Loucy (cell line): Measurements from ENCODE around the gene SCARB1.

Source experiments
- H2AFZ ChIP-seq: fragments of 200-600 bp; sonication (generic); 2 replicates; pipeline ENCODE4 v1.6.0; 2016; ENCODE audit warnings: antibody characterized with exemption, mild to moderate bottlenecking, low read length, moderate library complexity
- H3F3A ChIP-seq: fragments of 200-600 bp; 2 replicates; pipeline ENCODE4 v1.6.0; 2016; ENCODE audit warnings: antibody characterized with exemption, low read depth, mild to moderate bottlenecking
- H3K27me3 ChIP-seq: fragments of 200-600 bp; sonication (generic); 2 replicates; pipeline ENCODE4 v1.6.1; 2014; ENCODE audit warnings: low read length, mild to moderate bottlenecking; ENCODE audit not compliant: insufficient read depth, poor library complexity, severe bottlenecking
- H3K36me3 ChIP-seq: fragments of 200-600 bp; sonication (generic); 2 replicates; pipeline ENCODE4 v1.6.1; 2016; ENCODE audit warnings: low read length; ENCODE audit not compliant: insufficient read depth
- H3K4me1 ChIP-seq: fragments of 200-600 bp; sonication (generic); 2 replicates; pipeline ENCODE4 v1.5.1; 2014; ENCODE audit warnings: low read length, mild to moderate bottlenecking; ENCODE audit not compliant: insufficient read depth, poor library complexity, severe bottlenecking
- H3K4me2 ChIP-seq: fragments of 200-600 bp; sonication (generic); 2 replicates; pipeline ENCODE4 v1.6.0; 2014; ENCODE audit warnings: antibody characterized with exemption, low read length, low read depth, mild to moderate bottlenecking; ENCODE audit not compliant: poor library complexity, severe bottlenecking
- H3K4me3 ChIP-seq: fragments of 200-600 bp; sonication (generic); 2 replicates; pipeline ENCODE4 v1.5.1; 2014; ENCODE audit warnings: low read length, mild to moderate bottlenecking, mixed read lengths; ENCODE audit not compliant: poor library complexity, severe bottlenecking
- H3K79me2 ChIP-seq: fragments of 200-600 bp; sonication (generic); 2 replicates; pipeline ENCODE4 v1.6.1; 2014; ENCODE audit warnings: low read length; ENCODE audit not compliant: insufficient read depth
- H3K9ac ChIP-seq: fragments of 200-600 bp; sonication (generic); 2 replicates; pipeline ENCODE4 v1.6.0; 2014; ENCODE audit warnings: mild to moderate bottlenecking, low read depth, low read length, moderate library complexity; ENCODE audit not compliant: poor library complexity, severe bottlenecking
- H3K9me2 ChIP-seq: fragments of 200-600 bp; sonication (generic); replicated peaks from 2 replicates; pipeline ENCODE4 v1.6.1; 2016; ENCODE audit warnings: low read depth, low read length, mixed read lengths
- H3K9me3 ChIP-seq: fragments of 200-600 bp; sonication (generic); 2 replicates; pipeline ENCODE4 v1.6.1; 2014; ENCODE audit warnings: mild to moderate bottlenecking, antibody characterized with exemption, low read length, low read depth; ENCODE audit not compliant: insufficient read depth
- H4K20me1 ChIP-seq: fragments of 200-600 bp; sonication (generic); 2 replicates; pipeline ENCODE4 v1.6.0; 2014; ENCODE audit warnings: antibody characterized with exemption, low read length, mild to moderate bottlenecking; ENCODE audit not compliant: insufficient read depth, poor library complexity, severe bottlenecking
- EZH2phosphoT487 ChIP-seq: fragments of 200-600 bp; IDR thresholded peaks from 2 replicates; pipeline ENCODE4 v1.6.1; 2018; ENCODE audit warnings: antibody characterized with exemption, mild to moderate bottlenecking, moderate library complexity, borderline replicate concordance
- TF ChIP-seq, protein P1 (sequence below): fragments of 200-600 bp; sonication (generic); conservative IDR thresholded peaks from 2 replicates; pipeline ENCODE4 v1.5.1; 2014; ENCODE audit warnings: mild to moderate bottlenecking, antibody characterized with exemption, low read length

Gene SCARB1

GRCh38 chr12:124856132-124856841 is 7.4 kb downstream of the SCARB1 start:
- H3K9me3 ChIP-seq = no peaks in the 10 kb centered on the region
- H3K4me2 ChIP-seq = no peak overlapping the region
- no peak overlapping the region for H3K4me3 ChIP-seq
- H2AFZ ChIP-seq = no peak overlapping the region
- no peak for TF ChIP-seq EZH2phosphoT487
- TF ChIP-seq, protein P1, sequence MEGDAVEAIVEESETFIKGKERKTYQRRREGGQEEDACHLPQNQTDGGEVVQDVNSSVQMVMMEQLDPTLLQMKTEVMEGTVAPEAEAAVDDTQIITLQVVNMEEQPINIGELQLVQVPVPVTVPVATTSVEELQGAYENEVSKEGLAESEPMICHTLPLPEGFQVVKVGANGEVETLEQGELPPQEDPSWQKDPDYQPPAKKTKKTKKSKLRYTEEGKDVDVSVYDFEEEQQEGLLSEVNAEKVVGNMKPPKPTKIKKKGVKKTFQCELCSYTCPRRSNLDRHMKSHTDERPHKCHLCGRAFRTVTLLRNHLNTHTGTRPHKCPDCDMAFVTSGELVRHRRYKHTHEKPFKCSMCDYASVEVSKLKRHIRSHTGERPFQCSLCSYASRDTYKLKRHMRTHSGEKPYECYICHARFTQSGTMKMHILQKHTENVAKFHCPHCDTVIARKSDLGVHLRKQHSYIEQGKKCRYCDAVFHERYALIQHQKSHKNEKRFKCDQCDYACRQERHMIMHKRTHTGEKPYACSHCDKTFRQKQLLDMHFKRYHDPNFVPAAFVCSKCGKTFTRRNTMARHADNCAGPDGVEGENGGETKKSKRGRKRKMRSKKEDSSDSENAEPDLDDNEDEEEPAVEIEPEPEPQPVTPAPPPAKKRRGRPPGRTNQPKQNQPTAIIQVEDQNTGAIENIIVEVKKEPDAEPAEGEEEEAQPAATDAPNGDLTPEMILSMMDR = no peak
- no peaks in the 10 kb centered on the region for H4K20me1 ChIP-seq
- H3K9me2 ChIP-seq = no peaks in the 10 kb centered on the region
- H3K79me2 ChIP-seq = no peaks in the 10 kb centered on the region
- no peaks in the 10 kb centered on the region for H3K4me1 ChIP-seq
- H3F3A ChIP-seq = no peaks in the 10 kb centered on the region
- no peak overlapping the region for H3K9ac ChIP-seq
- H3K36me3 ChIP-seq = no peaks in the 10 kb centered on the region
- no peaks in the 10 kb centered on the region for H3K27me3 ChIP-seq

DNA sequence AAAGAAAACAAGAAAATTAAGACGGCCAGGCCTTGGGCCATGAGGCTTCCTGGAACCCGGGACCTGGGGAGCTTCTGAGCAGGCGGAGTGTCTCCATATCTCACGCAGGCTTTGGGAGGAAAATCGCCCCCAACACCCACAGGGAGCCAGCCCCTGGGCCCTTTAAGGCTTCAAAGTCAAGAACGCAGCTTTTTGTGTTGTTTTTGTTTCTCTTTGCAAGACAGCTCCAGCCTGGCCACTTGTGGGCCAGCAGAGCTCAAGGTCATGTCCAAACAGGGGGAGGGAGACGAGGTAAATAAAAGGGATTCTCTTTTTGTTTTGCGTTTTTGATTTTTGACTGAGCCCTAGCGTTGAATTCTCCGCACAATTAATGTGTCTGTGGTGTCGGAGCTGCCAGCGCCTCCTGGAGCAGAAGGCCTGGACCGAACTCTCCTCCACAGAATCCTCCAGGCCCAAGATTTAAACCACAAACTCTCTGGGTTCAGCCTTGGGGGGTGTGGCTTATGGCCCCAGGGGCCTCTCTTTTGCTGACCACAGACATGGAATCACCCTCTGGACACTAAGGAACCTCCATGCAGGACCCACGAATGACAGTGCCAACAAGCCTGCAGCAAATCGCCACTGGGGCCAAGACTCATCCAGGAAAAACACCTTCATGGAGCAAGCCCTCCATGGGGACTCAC is 8.2 kb downstream of the SCARB1 start:
- no peaks in the 10 kb centered on the region for H3K4me1 ChIP-seq
- H3K27me3 ChIP-seq = no peaks in the 10 kb centered on the region
- no peak for TF ChIP-seq EZH2phosphoT487
- TF ChIP-seq, protein P1 = no peak
- H3K9me2 ChIP-seq = no peaks in the 10 kb centered on the region
- no peaks in the 10 kb centered on the region for H3K9me3 ChIP-seq
- H4K20me1 ChIP-seq = no peaks in the 10 kb centered on the region
- H2AFZ ChIP-seq = no peak overlapping the region
- H3K4me2 ChIP-seq = no peak overlapping the region
- H3K9ac ChIP-seq = no peak overlapping the region
- no peaks in the 10 kb centered on the region for H3K36me3 ChIP-seq
- H3F3A ChIP-seq = no peaks in the 10 kb centered on the region
- H3K79me2 ChIP-seq = no peaks in the 10 kb centered on the region
- no peak overlapping the region for H3K4me3 ChIP-seq

GRCh38 chr12:124854637-124855184 is 9.0 kb downstream of the SCARB1 start:
- Histone ChIP-seq H3K36me3 (no peaks in the 10 kb centered on the region), H3K27me3 (no peaks in the 10 kb centered on the region), H3K9me2 (no peaks in the 10 kb centered on the region), H3F3A (no peaks in the 10 kb centered on the region), H3K9me3 (no peaks in the 10 kb centered on the region), H3K4me3 (no peak overlapping the region), H3K79me2 (no peaks in the 10 kb centered on the region), H4K20me1 (no peaks in the 10 kb centered on the region), H2AFZ (no peak overlapping the region), H3K9ac (no peak overlapping the region), H3K4me1 (no peaks in the 10 kb centered on the region), H3K4me2 (no peak overlapping the region)
- TF ChIP-seq, protein P1 = no peak
- TF ChIP-seq EZH2phosphoT487 = no peak
